ENCODE measurements around the gene SCARB1. TPM values are rescaled to one million over a fixed set of nuclear protein-coding genes. Genes with fewer than 3 reads are reported as not detected.

Gene SCARB1
- total RNA-seq, 1 donor from 2014 or later, result 81.1 TPM

DNA sequence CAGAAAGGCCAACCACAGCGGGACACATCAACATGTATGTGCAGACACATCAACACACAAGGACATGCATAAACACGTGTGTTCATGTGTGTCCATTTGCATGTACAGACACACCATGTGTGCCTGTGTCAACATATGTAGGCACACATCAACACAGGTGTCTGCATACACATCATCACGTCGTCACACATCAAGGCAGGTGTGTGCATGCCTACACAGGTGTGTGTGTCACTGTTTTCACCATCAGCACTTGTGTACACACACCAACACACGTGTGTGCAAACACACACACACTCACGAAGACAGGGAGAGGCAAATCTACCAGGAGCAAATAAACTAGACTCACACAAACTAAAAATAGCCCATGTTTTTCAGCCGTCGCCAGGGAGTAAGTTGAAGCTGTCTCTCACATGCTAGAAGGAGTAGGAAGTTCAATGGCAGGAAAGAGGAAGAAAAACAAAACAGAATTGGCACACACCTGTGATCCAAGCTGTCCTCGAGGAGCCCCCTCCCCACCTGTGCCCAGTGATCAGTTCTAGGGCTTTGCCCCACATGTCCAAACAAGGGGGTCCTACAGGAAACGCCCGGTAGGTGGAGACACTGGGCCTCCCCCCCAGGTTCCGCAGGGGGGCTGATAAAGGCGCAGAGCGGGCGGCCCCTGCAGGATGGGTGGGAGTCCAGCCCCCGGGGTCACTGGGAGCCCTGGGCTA lies 7.4 kb downstream of the SCARB1 start:
- H3K9me3 ChIP-seq, result no peaks in the 10 kb centered on the region
- no peaks in the 10 kb centered on the region for H3K27me3 ChIP-seq
- H3K4me1 ChIP-seq, result peaks cover 0 to 8% of the 10 kb centered on the region in 2 donors
- no peak overlapping the region for H3K4me3 ChIP-seq
- H3K27ac ChIP-seq, result no peak overlapping the region
- intact Hi-C loops (cut with DNase I), result no loop called here
- H3K36me3 ChIP-seq, result no peaks in the 10 kb centered on the region
- no peak for DNase-seq (ENCODE audit: low spot score in 2 of 2)
- TF ChIP-seq, protein P1, sequence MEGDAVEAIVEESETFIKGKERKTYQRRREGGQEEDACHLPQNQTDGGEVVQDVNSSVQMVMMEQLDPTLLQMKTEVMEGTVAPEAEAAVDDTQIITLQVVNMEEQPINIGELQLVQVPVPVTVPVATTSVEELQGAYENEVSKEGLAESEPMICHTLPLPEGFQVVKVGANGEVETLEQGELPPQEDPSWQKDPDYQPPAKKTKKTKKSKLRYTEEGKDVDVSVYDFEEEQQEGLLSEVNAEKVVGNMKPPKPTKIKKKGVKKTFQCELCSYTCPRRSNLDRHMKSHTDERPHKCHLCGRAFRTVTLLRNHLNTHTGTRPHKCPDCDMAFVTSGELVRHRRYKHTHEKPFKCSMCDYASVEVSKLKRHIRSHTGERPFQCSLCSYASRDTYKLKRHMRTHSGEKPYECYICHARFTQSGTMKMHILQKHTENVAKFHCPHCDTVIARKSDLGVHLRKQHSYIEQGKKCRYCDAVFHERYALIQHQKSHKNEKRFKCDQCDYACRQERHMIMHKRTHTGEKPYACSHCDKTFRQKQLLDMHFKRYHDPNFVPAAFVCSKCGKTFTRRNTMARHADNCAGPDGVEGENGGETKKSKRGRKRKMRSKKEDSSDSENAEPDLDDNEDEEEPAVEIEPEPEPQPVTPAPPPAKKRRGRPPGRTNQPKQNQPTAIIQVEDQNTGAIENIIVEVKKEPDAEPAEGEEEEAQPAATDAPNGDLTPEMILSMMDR (IDR thresholded peaks at IDR 0.05), result peak in 1 of 3 experiments; percentile 11

DNA sequence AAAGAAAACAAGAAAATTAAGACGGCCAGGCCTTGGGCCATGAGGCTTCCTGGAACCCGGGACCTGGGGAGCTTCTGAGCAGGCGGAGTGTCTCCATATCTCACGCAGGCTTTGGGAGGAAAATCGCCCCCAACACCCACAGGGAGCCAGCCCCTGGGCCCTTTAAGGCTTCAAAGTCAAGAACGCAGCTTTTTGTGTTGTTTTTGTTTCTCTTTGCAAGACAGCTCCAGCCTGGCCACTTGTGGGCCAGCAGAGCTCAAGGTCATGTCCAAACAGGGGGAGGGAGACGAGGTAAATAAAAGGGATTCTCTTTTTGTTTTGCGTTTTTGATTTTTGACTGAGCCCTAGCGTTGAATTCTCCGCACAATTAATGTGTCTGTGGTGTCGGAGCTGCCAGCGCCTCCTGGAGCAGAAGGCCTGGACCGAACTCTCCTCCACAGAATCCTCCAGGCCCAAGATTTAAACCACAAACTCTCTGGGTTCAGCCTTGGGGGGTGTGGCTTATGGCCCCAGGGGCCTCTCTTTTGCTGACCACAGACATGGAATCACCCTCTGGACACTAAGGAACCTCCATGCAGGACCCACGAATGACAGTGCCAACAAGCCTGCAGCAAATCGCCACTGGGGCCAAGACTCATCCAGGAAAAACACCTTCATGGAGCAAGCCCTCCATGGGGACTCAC lies 8.2 kb downstream of the SCARB1 start:
- H3K27ac ChIP-seq, result no peak overlapping the region
- intact Hi-C loops (cut with DNase I), result no loop called here
- TF ChIP-seq, protein P1 (IDR thresholded peaks at IDR 0.05), result no peak
- H3K27me3 ChIP-seq, result no peaks in the 10 kb centered on the region
- H3K9me3 ChIP-seq, result no peaks in the 10 kb centered on the region
- peaks cover 0 to 8% of the 10 kb centered on the region in 2 donors for H3K4me1 ChIP-seq
- no peaks in the 10 kb centered on the region for H3K36me3 ChIP-seq
- DNase-seq (ENCODE audit: low spot score in 2 of 2), result no peak
- no peak overlapping the region for H3K4me3 ChIP-seq

DNA sequence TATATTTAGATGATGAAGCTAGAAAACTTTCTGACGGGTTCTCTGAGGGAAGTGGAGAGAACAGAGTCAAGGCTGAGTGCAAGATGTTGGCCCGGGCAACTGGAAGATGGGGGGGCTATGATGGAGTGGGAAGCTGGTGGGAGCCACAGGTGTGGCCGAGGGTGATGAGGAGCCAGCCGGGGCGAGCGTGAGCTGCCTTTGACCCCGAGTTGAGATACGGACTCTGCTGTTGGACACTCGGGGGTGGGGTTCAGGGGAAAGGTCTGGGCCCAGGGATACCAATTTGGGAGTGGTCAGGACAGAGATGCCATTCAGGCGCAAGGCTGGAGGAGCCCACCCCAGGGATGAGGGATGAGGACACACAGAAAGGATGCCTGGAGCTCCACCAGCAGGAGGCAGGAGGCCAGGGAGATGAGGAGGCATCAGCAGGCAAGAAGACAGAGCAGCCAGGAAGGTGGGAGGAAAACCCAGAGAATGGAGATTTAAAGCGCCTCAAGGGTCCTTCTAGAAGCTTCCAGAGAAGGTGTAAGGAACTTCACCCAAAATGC lies 9.0 kb downstream of the SCARB1 start:
- no peak overlapping the region for H3K27ac ChIP-seq
- TF ChIP-seq, protein P1 (IDR thresholded peaks at IDR 0.05), result no peak
- peaks cover 0 to 8% of the 10 kb centered on the region in 2 donors for H3K4me1 ChIP-seq
- no peaks in the 10 kb centered on the region for H3K9me3 ChIP-seq
- H3K4me3 ChIP-seq, result no peak overlapping the region
- H3K27me3 ChIP-seq, result no peaks in the 10 kb centered on the region
- intact Hi-C loops (cut with DNase I), result no loop called here
- H3K36me3 ChIP-seq, result no peaks in the 10 kb centered on the region
- DNase-seq (ENCODE audit: low spot score in 2 of 2), result no peak

DNA sequence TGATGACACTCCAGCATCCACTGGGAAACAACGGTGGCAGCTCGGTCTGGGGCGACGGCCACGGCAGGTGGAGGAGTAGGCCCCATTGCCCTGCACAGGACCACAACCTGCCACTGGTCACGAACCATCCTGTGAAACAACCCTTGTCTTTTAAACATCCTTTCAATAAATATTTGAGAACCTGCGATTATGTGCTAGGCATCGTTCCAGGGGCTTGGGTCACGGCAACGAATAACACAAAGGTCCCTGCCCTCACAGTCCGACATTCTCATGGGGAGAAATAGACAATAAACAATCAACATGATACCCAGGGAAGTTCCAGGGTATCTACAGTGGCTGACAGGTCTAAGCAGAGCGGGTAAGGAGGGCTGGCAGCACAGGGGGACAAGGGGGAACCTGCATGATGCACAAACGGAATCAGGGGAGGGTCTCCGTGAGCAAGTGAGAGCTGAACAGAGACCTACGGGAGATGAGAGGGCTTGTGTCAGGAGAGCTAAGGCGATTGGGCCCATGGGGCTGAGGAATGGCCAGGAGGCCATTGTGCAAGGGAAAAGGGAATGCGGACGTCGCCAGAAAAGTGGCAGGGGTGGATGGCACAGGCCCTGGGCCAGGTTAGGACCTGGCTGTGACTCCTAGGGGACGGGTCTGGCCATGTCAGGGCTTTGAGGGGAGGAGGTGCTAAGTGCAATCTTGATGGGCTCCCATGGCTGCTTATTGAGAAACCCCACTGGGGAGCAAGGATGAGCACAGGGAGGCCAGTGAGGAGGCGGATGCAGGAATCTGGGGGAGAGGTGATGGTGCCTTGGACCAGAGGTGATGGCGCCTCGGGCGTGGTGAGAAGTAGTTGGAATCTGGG lies 9.7 kb downstream of the SCARB1 start:
- H3K36me3 ChIP-seq, result no peaks in the 10 kb centered on the region
- no peaks in the 10 kb centered on the region for H3K9me3 ChIP-seq
- no peak for DNase-seq (ENCODE audit: low spot score in 2 of 2)
- H3K4me3 ChIP-seq, result no peak overlapping the region
- peaks cover 0 to 8% of the 10 kb centered on the region in 2 donors for H3K4me1 ChIP-seq
- no peaks in the 10 kb centered on the region for H3K27me3 ChIP-seq
- H3K27ac ChIP-seq, result no peak overlapping the region
- TF ChIP-seq, protein P1 (IDR thresholded peaks at IDR 0.05), result no peak
- intact Hi-C loops (cut with DNase I), result no loop called here

DNA sequence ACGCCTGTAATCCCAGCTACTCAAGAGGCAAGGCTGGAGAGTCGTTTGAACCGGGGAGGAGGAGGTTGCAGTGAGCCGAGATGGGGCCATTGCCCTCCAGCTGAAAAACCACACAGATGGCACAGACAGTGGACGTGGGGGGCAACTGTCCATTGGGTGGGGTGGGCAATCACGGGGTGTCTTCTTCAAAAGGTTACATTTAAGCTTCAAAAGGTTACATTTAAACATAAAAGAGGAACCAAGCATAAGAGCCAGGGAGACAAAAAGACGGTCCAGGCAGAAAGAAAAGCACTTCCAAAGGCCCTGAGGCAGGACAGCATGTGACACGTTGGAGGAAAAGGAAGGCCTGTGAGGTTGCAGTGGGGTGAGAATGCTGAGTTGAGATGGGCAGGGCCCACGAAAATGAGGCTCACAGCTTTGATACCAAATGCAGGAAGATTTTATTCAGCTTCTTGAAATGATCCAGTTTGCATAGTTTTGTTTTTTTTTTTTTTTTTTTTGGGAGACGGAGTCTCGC lies 10.7 kb downstream of the SCARB1 start:
- TF ChIP-seq, protein P1 (IDR thresholded peaks at IDR 0.05), result no peak

More for the DNA sequence above, 10.7 kb downstream of the SCARB1 start:
- Histone ChIP-seq H3K4me3 (no peak overlapping the region), H3K4me1 (peaks cover 0 to 8% of the 10 kb centered on the region in 2 donors), H3K27me3 (no peaks in the 10 kb centered on the region), H3K9me3 (no peaks in the 10 kb centered on the region), H3K36me3 (no peaks in the 10 kb centered on the region), H3K27ac (no peak overlapping the region)
- DNase-seq (ENCODE audit: low spot score in 2 of 2), result no peak
- intact Hi-C loops (cut with DNase I), result no loop called here
